GM12892 (cell line): ENCODE measurements around the gene LCE4A.

Experiments used
- POLR2A ChIP-seq: IDR thresholded peaks from 2 replicates; pipeline ENCODE4 v1.6.1; 2011; ENCODE audit warnings: low read depth, low read length, control low read depth
- POLR2AphosphoS5 ChIP-seq: IDR thresholded peaks from 2 replicates; pipeline ENCODE4 v1.6.1; 2011; ENCODE audit warnings: low read depth, low read length, control low read depth
- TAF1 ChIP-seq: IDR thresholded peaks from 2 replicates; pipeline ENCODE4 v1.6.1; 2011; ENCODE audit warnings: low read depth, mild to moderate bottlenecking, control low read depth, low read length, borderline replicate concordance

- TF ChIP-seq POLR2AphosphoS5 (no peak), POLR2A (no peak), TAF1 (no peak)
Measured at GRCh38 chr1:152667648-152668047, 40.3 kb upstream of the LCE4A start.
